Nephron (organoid): Measurements from ENCODE around the gene ITGA8.

Experiments
- H3K27ac Mint-ChIP-seq, 3 experiments: 2 replicates each; pipeline ENCODE4 v1.8.0; 2020; ENCODE audit warnings: mixed read lengths in 3 of 3, mild to moderate bottlenecking in 2 of 3, moderate library complexity in 1 of 3
- H3K27me3 Mint-ChIP-seq: 2 replicates; pipeline ENCODE4 v1.8.0; 2021; ENCODE audit warnings: low read depth, mild to moderate bottlenecking, moderate library complexity, mixed read lengths
- H3K36me3 Mint-ChIP-seq: 2 replicates; pipeline ENCODE4 v1.8.0; 2020; ENCODE audit warnings: low read depth, mixed read lengths
- H3K4me1 Mint-ChIP-seq: 2 replicates; pipeline ENCODE4 v1.8.0; 2020; ENCODE audit warnings: mixed read lengths
- H3K4me3 Mint-ChIP-seq, 3 experiments: 2 replicates each; pipeline ENCODE4 v1.8.0; 2020; ENCODE audit warnings: mild to moderate bottlenecking in 3 of 3, mixed read lengths in 3 of 3, moderate library complexity in 2 of 3
- H3K9me3 Mint-ChIP-seq: 2 replicates; pipeline ENCODE4 v1.8.0; 2020; ENCODE audit warnings: mixed read lengths
- TF ChIP-seq, protein P1 (sequence below), 3 experiments: fragments of 200-600 bp; sonication (generic); IDR thresholded peaks; one replicate each; pipeline ENCODE4 v1.5.0; 2021; ENCODE audit warnings: antibody characterized with exemption in 3 of 3; ENCODE audit not compliant: unreplicated experiment in 3 of 3

Gene ITGA8

DNA sequence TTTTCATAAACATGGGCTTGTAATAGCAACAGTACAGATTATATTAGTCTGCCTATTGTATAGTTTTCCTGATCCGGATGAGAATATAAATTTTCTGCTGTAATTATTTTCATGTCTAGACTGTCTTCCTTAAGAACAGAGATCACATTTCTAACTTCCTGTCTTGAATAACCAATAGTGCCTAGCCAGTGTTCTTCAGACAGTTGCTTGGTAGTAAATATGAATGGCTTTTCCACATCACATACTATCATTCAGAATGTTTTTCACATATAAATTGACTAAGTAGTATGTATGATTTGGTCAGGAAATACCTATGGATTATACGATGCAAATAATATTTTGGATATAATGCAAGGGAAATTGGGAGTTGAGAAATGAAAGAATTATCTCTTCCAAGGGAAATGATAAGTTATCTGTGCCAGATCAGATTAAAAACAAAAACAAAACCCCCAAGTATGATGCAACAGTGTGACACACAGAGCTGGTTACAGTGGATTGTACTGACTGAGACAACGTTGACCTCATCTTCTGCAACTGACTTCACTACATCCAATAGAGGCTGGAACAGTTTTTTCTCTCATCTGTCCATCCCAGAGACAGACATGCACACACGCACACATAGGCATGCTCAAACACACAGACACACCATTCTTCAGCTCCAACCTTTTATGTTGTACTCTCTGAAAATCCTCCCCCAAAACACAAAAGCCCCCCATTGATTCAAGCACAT lies 16.4 kb downstream of the ITGA8 start:
- H3K36me3 Mint-ChIP-seq = peaks cover 26% of the 10 kb centered on the region
- peaks cover 6% of the 10 kb centered on the region for H3K9me3 Mint-ChIP-seq
- no peak overlapping the region for H3K4me3 Mint-ChIP-seq
- H3K27me3 Mint-ChIP-seq = no peaks in the 10 kb centered on the region
- TF ChIP-seq, protein P1, sequence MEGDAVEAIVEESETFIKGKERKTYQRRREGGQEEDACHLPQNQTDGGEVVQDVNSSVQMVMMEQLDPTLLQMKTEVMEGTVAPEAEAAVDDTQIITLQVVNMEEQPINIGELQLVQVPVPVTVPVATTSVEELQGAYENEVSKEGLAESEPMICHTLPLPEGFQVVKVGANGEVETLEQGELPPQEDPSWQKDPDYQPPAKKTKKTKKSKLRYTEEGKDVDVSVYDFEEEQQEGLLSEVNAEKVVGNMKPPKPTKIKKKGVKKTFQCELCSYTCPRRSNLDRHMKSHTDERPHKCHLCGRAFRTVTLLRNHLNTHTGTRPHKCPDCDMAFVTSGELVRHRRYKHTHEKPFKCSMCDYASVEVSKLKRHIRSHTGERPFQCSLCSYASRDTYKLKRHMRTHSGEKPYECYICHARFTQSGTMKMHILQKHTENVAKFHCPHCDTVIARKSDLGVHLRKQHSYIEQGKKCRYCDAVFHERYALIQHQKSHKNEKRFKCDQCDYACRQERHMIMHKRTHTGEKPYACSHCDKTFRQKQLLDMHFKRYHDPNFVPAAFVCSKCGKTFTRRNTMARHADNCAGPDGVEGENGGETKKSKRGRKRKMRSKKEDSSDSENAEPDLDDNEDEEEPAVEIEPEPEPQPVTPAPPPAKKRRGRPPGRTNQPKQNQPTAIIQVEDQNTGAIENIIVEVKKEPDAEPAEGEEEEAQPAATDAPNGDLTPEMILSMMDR (IDR thresholded peaks at IDR 0.05; ENCODE audit: unreplicated experiment in 3 of 3) = no peak
- H3K4me1 Mint-ChIP-seq = no peaks in the 10 kb centered on the region
- no peak overlapping the region for H3K27ac Mint-ChIP-seq

DNA sequence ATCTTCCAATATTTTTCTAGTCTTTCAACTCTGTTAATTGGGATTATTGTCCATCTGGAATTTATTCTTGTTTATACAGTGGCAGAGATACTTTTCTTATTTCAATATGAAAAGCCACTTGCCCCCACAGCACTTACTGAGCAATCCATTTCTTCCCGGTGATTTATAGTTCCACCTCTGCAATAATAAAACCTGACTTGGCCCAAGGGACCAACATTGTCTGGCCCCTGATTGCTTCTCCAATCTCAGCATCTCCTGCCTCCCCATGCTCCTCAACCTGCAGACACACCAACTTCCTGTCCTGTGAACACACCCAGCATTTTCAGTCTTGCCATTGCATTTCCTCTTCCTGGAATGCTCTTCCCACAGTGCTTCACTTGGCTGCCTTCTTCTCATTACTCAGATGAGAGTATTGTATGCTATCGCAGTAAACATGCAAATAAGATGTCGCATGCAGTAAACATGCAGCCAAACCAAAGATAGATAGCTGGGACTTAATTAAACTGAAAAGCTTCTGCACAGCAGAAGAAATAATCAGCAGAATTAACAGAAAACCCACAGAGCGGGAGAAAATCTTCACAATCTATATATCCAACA lies 19.5 kb downstream of the ITGA8 start:
- Mint-ChIP-seq H3K36me3 (peaks cover 23% of the 10 kb centered on the region), H3K4me3 (no peak overlapping the region)
- TF ChIP-seq, protein P1 (IDR thresholded peaks at IDR 0.05; ENCODE audit: unreplicated experiment in 3 of 3) = no peak

DNA sequence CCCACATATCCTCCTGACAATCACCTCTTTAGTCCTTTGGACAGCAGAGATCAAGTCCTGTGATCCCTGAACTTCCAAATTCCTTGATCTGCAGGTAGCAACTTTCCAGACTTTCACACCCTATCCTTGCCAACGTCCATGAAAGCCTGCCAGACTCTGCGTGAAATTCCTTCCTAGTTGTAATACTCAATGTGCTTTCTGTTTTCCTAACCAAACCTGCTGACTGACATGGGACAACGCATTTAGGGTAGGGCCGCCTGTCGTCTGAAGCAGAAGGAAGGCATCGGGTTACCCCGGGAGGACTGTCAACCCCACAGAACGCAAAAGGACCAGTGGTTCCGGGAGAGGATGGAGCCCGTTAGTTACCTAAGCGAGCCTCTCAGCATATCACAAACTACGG lies 23.9 kb downstream of the ITGA8 start:
- TF ChIP-seq, protein P1 (IDR thresholded peaks at IDR 0.05; ENCODE audit: unreplicated experiment in 3 of 3) = no peak
- Mint-ChIP-seq H3K4me3 (no peak overlapping the region), H3K27me3 (no peaks in the 10 kb centered on the region), H3K4me1 (no peaks in the 10 kb centered on the region), H3K36me3 (peaks cover 24% of the 10 kb centered on the region), H3K9me3 (peaks cover 6% of the 10 kb centered on the region), H3K27ac (no peak overlapping the region)

More for the DNA sequence above, 19.5 kb downstream of the ITGA8 start:
- H3K4me1 Mint-ChIP-seq = no peaks in the 10 kb centered on the region
- H3K27ac Mint-ChIP-seq = no peak overlapping the region
- H3K27me3 Mint-ChIP-seq = no peaks in the 10 kb centered on the region
- H3K9me3 Mint-ChIP-seq = peaks cover 6% of the 10 kb centered on the region

DNA sequence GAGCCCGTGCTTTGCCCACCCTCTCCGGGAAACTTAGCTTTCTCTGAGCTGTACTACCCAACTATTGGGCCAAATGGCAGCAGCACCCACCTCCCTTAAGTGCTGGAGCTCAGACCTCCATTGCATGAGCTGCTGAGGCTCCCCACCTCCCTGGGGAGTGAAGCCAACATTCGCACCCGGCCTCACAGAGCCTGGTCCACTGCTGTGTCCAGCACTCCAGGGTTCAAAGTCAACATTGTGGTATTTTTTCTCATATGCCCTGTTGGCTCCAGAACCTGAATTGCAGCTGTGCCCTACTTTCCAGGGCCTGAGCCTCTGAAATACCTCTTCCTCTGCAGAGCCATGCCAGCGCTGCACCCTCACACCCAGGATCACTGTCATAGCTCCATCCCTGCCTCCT lies 29.7 kb downstream of the ITGA8 start:
- Mint-ChIP-seq H3K9me3 (no peaks in the 10 kb centered on the region), H3K27ac (no peak overlapping the region), H3K4me1 (no peaks in the 10 kb centered on the region), H3K36me3 (peaks cover 4% of the 10 kb centered on the region), H3K4me3 (no peak overlapping the region), H3K27me3 (no peaks in the 10 kb centered on the region)
- TF ChIP-seq, protein P1 (IDR thresholded peaks at IDR 0.05; ENCODE audit: unreplicated experiment in 3 of 3) = no peak

DNA sequence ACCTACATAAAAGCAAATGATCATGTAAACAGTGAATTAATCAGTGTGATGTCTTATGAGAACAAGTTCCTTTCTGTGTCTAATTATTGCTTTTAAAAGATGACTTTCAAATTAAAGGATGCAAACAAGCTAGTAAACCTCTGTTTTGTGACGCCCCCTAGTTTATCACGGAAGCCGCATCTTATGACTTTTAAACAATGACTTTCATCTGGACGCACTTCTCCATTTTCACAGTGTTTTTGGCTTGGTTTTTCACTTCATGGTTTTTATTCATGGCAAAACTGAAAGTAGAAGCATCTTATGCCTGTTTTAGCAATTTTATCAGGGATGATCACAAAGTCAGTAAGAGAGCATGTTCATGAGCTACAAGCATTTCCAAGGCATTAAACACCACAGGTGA lies 35.0 kb downstream of the ITGA8 start:
- H3K27me3 Mint-ChIP-seq = no peaks in the 10 kb centered on the region
- TF ChIP-seq, protein P1 (IDR thresholded peaks at IDR 0.05; ENCODE audit: unreplicated experiment in 3 of 3) = no peak
- no peak overlapping the region for H3K4me3 Mint-ChIP-seq
- peaks cover 36% of the 10 kb centered on the region for H3K36me3 Mint-ChIP-seq
- H3K27ac Mint-ChIP-seq = no peak overlapping the region
- no peaks in the 10 kb centered on the region for H3K9me3 Mint-ChIP-seq
- no peaks in the 10 kb centered on the region for H3K4me1 Mint-ChIP-seq

DNA sequence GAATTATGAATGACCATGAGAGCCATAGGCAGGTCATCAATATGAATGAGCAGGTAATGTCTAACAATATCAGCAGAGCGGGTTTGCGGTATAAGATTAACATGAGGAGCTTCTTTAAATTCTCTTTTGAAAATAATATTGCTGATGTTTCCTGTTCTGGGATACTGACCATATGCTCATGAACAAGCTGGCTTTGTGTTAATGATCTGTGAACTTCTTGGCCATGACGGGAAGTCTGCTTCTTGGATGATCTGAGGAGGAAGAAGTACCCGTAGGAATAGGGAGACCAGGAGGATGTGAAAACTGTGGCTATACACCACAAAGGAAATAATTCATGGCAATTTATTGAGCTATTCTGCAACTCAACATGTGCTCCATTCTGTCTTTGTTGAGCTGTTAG lies 38.6 kb downstream of the ITGA8 start:
- Mint-ChIP-seq H3K9me3 (no peaks in the 10 kb centered on the region), H3K4me1 (peaks cover 7% of the 10 kb centered on the region), H3K4me3 (no peak overlapping the region), H3K36me3 (peaks cover 49% of the 10 kb centered on the region), H3K27me3 (no peaks in the 10 kb centered on the region), H3K27ac (no peak overlapping the region)
- TF ChIP-seq, protein P1 (IDR thresholded peaks at IDR 0.05; ENCODE audit: unreplicated experiment in 3 of 3) = no peak
